Small intestine (tissue), 16 donors: ENCODE results near the gene ZNF524. TPM values are rescaled to one million over a fixed set of nuclear protein-coding genes. Genes with fewer than 3 reads are reported as not detected.

ENCODE experiments used
- DNase-seq, 2 donors: peaks; one replicate each; pipeline versions ENCODE4 v3.0.0 to v3.0.0-alpha.2; 2013
- FAIRE-seq: peaks from 2 replicates; lab custom pipeline; 2012; peaks lifted over from hg19 to GRCh38; lab: Jason Lieb, UNC
- H3K27ac ChIP-seq, 3 donors: one replicate each; pipeline ENCODE4 v1.5.1; 2013; ENCODE audit warnings: low read length in 2 of 3, mild to moderate bottlenecking in 2 of 3, control low read depth in 1 of 3, inconsistent platforms in 1 of 3, low read depth in 1 of 3, moderate library complexity in 1 of 3
- H3K27me3 ChIP-seq, 3 donors: one replicate each; pipeline ENCODE4 v1.6.1; 2013; ENCODE audit warnings: low read length in 3 of 3, inconsistent platforms in 1 of 3; ENCODE audit not compliant: control insufficient read depth in 3 of 3, insufficient read depth in 3 of 3
- H3K36me3 ChIP-seq, 3 donors: one replicate each; pipeline ENCODE4 v1.6.1; 2013; ENCODE audit warnings: low read length in 3 of 3, inconsistent platforms in 1 of 3, low read depth in 1 of 3, mild to moderate bottlenecking in 1 of 3, moderate library complexity in 1 of 3; ENCODE audit not compliant: control insufficient read depth in 3 of 3, insufficient read depth in 2 of 3
- H3K4me1 ChIP-seq, 3 donors: one replicate each; pipeline ENCODE4 v1.6.1; 2013; ENCODE audit warnings: low read length in 2 of 3, inconsistent platforms in 1 of 3, low read depth in 1 of 3, mild to moderate bottlenecking in 1 of 3, moderate library complexity in 1 of 3; ENCODE audit not compliant: control insufficient read depth in 3 of 3, insufficient read depth in 2 of 3
- H3K4me3 ChIP-seq, 3 donors: one replicate each; pipeline ENCODE4 v1.5.1; 2013; ENCODE audit warnings: low read length in 3 of 3, control low read depth in 1 of 3, inconsistent platforms in 1 of 3, low read depth in 1 of 3, mild to moderate bottlenecking in 1 of 3, moderate library complexity in 1 of 3
- H3K9me3 ChIP-seq, 2 donors: one replicate each; pipeline ENCODE4 v1.6.1; 2013; ENCODE audit warnings: low read depth in 1 of 2, low read length in 1 of 2; ENCODE audit not compliant: control insufficient read depth in 2 of 2, insufficient read depth in 1 of 2
- WGBS, 3 donors: extraction: QIAGEN DNeasy Blood & Tissue Kit; methylation state at CpG; one replicate each; pipeline ENCODE4 v1.1.7; 2013; 5-methylcytosine and 5-hydroxymethylcytosine counted together
- long read RNA-seq, 10 donors: transcript quantifications; one replicate each; lab custom pipeline, GENCODE V29; 2026
- polyA plus RNA-seq, 4 donors: library from polyadenylated mRNA; stranded (reverse) in 3 of 4; unstranded in 1 of 4; fragments of 200-250 nt in 3 of 4; fragments of 120-200 nt in 1 of 4; gene quantifications; one replicate each; pipeline versions ENCODE4 v1.2.1 to v1.2.3, GENCODE V29; 2013
- donor health status: healthy with polysubstance abuse.
- donor health status: control.
- donor health status: control.
- donor health status: Bipolar disorder and iron deficiency.
- donor health status: healthy.

The ZNF524 gene, protein sequence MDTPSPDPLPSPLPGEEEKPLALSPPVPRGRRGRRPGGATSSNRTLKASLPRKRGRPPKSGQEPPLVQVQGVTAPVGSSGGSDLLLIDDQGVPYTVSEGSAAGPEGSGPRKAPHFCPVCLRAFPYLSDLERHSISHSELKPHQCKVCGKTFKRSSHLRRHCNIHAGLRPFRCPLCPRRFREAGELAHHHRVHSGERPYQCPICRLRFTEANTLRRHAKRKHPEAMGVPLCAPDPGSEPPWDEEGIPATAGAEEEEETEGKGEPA
- 10 to 100 TPM; 23.2 to 63.5 (median 45.7) TPM for polyA plus RNA-seq
- long read RNA-seq, donor 1, transcript ZNF524-203 (1 exons, 1,260 nt), result minor isoform, 13 of 33 reads
- long read RNA-seq, donor 1, transcript ZNF524-201 (2 exons, 1,102 nt), result major isoform, 20 of 33 reads
- long read RNA-seq, donor 1, partial matches to known transcripts, result 0 of 33 reads
- long read RNA-seq, donor 1, other reads (novel, unspliced or antisense), result 0 of 33 reads
- long read RNA-seq, donor 2, transcript ZNF524-203 (1 exons, 1,260 nt), result major isoform, 6 of 12 reads
- long read RNA-seq, donor 2, transcript ZNF524-201 (2 exons, 1,102 nt), result major isoform, 6 of 12 reads
- long read RNA-seq, donor 2, partial matches to known transcripts, result 0 of 12 reads
- long read RNA-seq, donor 2, other reads (novel, unspliced or antisense), result 0 of 12 reads
- long read RNA-seq, donor 3, transcript ZNF524-203 (1 exons, 1,260 nt), result major isoform, 10 of 19 reads
- long read RNA-seq, donor 3, transcript ZNF524-201 (2 exons, 1,102 nt), result minor isoform, 9 of 19 reads
- long read RNA-seq, donor 3, partial matches to known transcripts, result 0 of 19 reads
- long read RNA-seq, donor 3, other reads (novel, unspliced or antisense), result 0 of 19 reads
- long read RNA-seq, donor 4, result 0 reads
- long read RNA-seq, donor 5, transcript ZNF524-203 (1 exons, 1,260 nt), result major isoform, 9 of 12 reads
- long read RNA-seq, donor 5, partial matches to known transcripts, result 0 of 12 reads
- long read RNA-seq, donor 5, other reads (novel, unspliced or antisense), result 0 of 12 reads
- long read RNA-seq, donor 6, transcript ZNF524-201 (2 exons, 1,102 nt), result major isoform, 20 of 25 reads
- long read RNA-seq, donor 6, transcript ZNF524-203 (1 exons, 1,260 nt), result minor isoform, 5 of 25 reads
- long read RNA-seq, donor 6, partial matches to known transcripts, result 0 of 25 reads
- long read RNA-seq, donor 6, other reads (novel, unspliced or antisense), result 0 of 25 reads
- long read RNA-seq, donor 7, transcript ZNF524-201 (2 exons, 1,102 nt), result major isoform, 11 of 12 reads
- long read RNA-seq, donor 7, partial matches to known transcripts, result 0 of 12 reads
- long read RNA-seq, donor 7, other reads (novel, unspliced or antisense), result 0 of 12 reads
- long read RNA-seq, donor 8, partial matches to known transcripts, result 0 of 1 reads
- long read RNA-seq, donor 8, other reads (novel, unspliced or antisense), result 0 of 1 reads
- long read RNA-seq, donor 9, transcript ZNF524-201 (2 exons, 1,102 nt), result major isoform, 5 of 6 reads
- long read RNA-seq, donor 9, partial matches to known transcripts, result 0 of 6 reads
- long read RNA-seq, donor 9, other reads (novel, unspliced or antisense), result 0 of 6 reads
- long read RNA-seq, donor 10, transcript ZNF524-201 (2 exons, 1,102 nt), result major isoform, 14 of 15 reads
- long read RNA-seq, donor 10, partial matches to known transcripts, result 0 of 15 reads
- long read RNA-seq, donor 10, other reads (novel, unspliced or antisense), result 0 of 15 reads

DNA sequence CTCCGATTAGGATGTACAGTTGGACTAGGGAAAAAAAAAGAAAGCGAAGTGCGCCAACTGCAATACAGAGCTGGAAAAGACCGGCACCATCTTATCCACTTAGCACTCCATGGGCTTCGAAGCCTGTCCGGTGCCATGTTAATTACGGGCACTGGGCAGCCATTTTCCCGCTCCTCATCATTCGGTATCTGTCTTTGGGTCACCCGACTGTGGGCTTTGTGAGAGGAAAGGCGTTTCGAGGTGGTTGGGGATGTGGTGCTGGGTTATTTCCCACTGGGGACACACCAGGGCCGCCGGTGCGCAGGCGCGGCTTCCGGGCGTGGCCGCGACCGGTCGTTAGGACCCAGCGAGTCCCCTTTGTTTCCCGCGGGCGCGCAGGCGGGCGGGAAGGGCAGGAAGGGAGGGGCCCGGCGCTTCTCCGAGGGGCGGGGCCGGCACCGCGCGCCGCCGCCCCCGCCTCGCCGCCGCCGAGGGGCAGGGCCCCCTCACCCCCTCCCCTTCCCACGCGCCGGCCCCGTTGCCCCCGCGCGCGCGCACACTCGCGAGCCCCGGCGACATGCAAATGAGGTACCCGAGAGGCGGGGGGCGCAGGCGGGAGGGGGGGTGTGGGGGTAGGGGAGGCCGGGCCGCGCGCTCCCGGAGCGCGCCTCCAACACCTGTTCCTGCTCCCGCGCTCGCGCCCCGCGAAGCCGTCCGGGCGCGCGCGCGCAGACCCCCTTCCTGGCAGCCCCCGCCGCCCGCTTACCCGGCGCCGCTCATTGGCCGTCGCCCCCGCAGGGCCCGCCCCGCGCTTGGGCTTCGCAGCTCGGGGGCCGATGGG lies at the start of gene ZNF524:
Gene ZNF524 (plus strand): TSS at position 447 of the 820 bp plus-strand sequence. CDS start 1,825 bp downstream, outside the sequence.
- Histone ChIP-seq H3K27me3 (no peaks in the 10 kb centered on the region), H3K36me3 (peaks cover 3 to 43% (median 5%) of the 10 kb centered on the region in 3 donors), H3K4me1 (peaks cover 0 to 5% (median 0%) of the 10 kb centered on the region in 3 donors), H3K9me3 (no peaks in the 10 kb centered on the region), H3K27ac (peak within 1 kb of the TSS; percentile 95 to 99 (median 98)), H3K4me3 (peak within 1 kb of the TSS; percentile 70 to 79 (median 72))
- WGBS, 3 donors, result 0 to 1% (median 0%) methylated on average over 29 to 97 of the region's 97 CpGs
- FAIRE-seq (no peak), DNase-seq (peak; percentile 91 to 99)

DNA sequence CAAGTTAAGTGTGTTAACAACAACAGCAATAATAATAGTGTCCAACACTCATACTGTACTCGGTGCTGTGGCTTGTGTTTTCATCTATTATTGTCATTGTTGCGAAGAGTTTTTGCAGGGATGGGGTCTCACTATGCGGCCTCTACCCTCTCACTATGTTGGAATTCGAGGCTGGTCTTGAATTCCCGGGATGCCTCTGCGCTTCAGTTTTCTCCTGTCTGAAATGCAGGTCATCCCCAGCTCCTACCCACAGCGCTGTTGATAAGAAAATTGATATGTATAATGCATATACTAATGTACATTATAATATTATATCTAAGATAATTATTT lies 49.8 kb upstream of the ZNF524 start:
- Histone ChIP-seq H3K9me3 (no peaks in the 10 kb centered on the region), H3K36me3 (no peaks in the 10 kb centered on the region), H3K27ac (no peak overlapping the region), H3K27me3 (peaks cover 0 to 5% (median 1%) of the 10 kb centered on the region in 3 donors), H3K4me1 (peaks cover 0 to 7% (median 0%) of the 10 kb centered on the region in 3 donors), H3K4me3 (no peak overlapping the region)
- WGBS, 3 donors, result 47 to 70% (median 56%) methylated on average over 7 of the region's 7 CpGs
- FAIRE-seq (no peak), DNase-seq (no peak)

DNA sequence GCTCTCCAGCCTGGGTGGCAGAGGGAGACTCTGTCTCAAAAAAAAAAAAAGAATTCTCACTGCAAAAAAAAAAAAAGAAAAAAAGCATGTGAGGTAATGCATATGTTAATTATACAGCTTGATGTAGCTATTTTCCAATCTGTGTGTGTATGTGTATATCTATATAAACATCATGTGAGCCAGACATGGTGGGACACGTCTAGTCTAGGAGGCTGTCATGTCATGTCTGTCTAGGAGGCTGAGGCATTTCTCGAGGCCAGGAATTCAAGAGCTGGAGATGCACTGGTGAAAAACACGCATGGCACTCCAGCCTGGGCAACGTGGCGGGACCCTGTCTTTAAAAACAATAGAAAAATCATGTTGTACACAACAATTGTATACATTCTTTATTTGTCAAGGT lies 47.9 kb upstream of the ZNF524 start:
- DNase-seq, result no peak
- H3K9me3 ChIP-seq, result no peaks in the 10 kb centered on the region
- H3K36me3 ChIP-seq, result no peaks in the 10 kb centered on the region
- FAIRE-seq, result no peak
- 77 to 86% (median 80%) methylated on average over 5 of the region's 5 CpGs for WGBS, 3 donors
- H3K27ac ChIP-seq, result no peak overlapping the region
- peaks cover 0 to 7% (median 0%) of the 10 kb centered on the region in 3 donors for H3K4me1 ChIP-seq
- no peak overlapping the region for H3K4me3 ChIP-seq
- peaks cover 0 to 3% (median 1%) of the 10 kb centered on the region in 3 donors for H3K27me3 ChIP-seq

DNA sequence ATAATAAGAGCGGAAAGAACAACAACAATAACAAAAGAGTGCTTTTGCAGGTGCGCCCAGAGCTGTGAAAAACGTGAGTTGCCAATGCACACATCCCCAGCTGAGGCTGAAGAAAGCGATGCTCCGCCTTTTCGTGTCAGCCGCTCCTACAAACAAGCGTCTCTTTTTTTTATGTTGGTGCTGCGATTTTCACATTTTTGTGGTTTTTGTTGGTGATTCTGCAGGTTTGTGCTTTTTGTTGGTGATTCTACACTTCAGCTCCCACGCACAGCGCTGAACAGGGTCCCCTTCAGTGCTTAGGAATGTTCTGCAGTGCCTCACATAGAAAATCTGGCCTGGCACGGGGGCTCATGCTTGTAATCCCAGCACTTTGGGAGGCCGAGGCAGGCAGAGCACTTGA lies 47.5 kb upstream of the ZNF524 start:
- no peak for DNase-seq
- Histone ChIP-seq H3K36me3 (no peaks in the 10 kb centered on the region), H3K27ac (no peak overlapping the region), H3K27me3 (peaks cover 0 to 3% (median 1%) of the 10 kb centered on the region in 3 donors), H3K9me3 (no peaks in the 10 kb centered on the region), H3K4me1 (peaks cover 0 to 7% (median 0%) of the 10 kb centered on the region in 3 donors), H3K4me3 (no peak overlapping the region)
- WGBS, 3 donors, result 71 to 87% (median 84%) methylated on average over 13 of the region's 13 CpGs
- no peak for FAIRE-seq

DNA sequence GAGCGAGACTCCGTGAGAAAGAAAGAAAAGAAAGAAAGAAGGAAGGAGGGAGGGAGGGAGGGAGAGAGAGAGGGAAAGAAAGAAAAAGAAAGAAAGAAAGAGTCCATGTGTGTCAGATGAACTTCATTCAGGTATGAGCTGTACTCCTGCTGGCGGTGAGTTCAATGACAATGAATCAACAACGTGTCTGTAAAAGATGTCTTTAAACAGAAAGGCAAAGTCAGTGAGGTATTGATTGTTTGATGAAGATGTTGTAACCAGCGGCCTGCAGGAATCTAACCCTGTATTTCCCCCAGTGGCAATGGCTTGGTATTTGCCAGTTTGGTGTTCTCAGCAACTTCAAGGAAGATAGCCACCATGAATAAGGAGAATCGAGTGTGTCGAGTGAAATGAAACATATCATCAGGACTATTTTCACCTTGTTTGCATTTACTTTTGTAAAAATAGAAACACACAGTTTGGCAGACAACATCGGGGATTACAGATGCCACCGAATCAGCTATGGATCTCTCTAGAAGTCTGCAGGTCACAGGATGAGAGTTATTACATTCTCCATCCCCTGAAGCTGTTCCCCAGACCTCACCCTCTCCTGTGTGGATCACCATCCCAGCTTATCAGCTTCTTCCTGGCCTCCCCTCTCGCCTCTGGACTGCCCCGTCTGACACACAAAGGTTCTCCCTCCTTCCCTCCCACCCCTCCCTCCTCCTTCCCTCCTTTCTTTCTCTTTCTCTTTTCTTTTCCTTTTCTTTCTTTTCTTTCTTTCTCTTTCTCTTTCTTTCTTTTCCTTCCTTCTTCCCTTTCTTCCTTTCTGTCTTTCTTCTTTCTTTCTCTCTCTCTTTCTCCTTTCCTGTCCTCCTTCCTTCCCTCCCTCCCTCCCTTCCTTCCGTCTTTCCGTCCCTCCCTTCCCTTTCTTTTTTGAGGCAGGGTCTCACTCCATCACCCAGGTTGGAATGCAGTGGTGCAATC lies 46.6 kb upstream of the ZNF524 start:
- Histone ChIP-seq H3K9me3 (no peaks in the 10 kb centered on the region), H3K4me1 (peaks cover 0 to 7% (median 0%) of the 10 kb centered on the region in 3 donors), H3K27ac (no peak overlapping the region), H3K36me3 (no peaks in the 10 kb centered on the region), H3K27me3 (peaks cover 0 to 3% (median 1%) of the 10 kb centered on the region in 3 donors), H3K4me3 (no peak overlapping the region)
- FAIRE-seq (no peak), DNase-seq (no peak)
- 58 to 65% (median 61%) methylated on average over 13 of the region's 13 CpGs for WGBS, 3 donors

DNA sequence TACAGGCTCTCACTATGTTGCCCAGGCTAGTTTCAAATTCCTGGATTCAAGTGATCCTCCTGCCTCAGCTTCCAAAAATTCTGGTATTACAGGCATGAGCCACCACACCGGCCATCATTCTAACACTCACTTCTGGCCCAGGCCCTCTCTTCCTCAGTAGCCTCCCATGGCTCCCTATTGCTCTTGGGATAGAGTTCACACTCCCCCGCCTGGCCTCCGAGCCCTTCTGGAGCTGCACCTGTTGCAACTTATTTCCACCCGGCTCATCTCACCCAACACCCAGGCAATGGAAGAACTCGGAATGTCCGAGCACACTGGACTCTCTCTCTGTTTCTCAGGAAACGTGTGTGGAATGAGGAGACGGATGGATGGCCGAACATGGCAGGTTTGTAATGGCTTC lies 45.8 kb upstream of the ZNF524 start:
- peaks cover 0 to 7% (median 0%) of the 10 kb centered on the region in 3 donors for H3K4me1 ChIP-seq
- DNase-seq, result no peak
- no peaks in the 10 kb centered on the region for H3K36me3 ChIP-seq
- no peaks in the 10 kb centered on the region for H3K9me3 ChIP-seq
- no peak for FAIRE-seq
- WGBS, 3 donors, result 82 to 90% (median 90%) methylated on average over 9 of the region's 9 CpGs
- H3K27ac ChIP-seq, result no peak overlapping the region
- H3K27me3 ChIP-seq, result peaks cover 0 to 3% (median 1%) of the 10 kb centered on the region in 3 donors
- no peak overlapping the region for H3K4me3 ChIP-seq
